IMR-90 (cell line): ENCODE data around the gene TWSG1. TPM values are rescaled to one million over a fixed set of nuclear protein-coding genes. Genes with fewer than 3 reads are reported as not detected.

Experiments used
- ATAC-seq: fragments of 200-7000 bp; cut with Tn5 transposase; 2 replicates; pipeline ENCODE4 v1.9.1; 2020; ENCODE audit warnings: low read depth, mild to moderate bottlenecking, moderate library complexity
- BruUV-seq: library from RNA; stranded (reverse); fragments of 400-500 nt; replicated peaks from 2 replicates; lab custom pipeline; 2021; lab: Mats Ljungman, UMichigan
- CTCF ChIA-PET: fragments of 300-600 bp; formaldehyde crosslinking; extraction: SDS; loops from one replicate; lab custom pipeline; 2021; ENCODE audit warnings: antibody characterized with exemption; lab: Yijun Ruan, JAX
- POLR2A ChIA-PET: fragments of 300-600 bp; sonication (Branson Sonifier 250); formaldehyde crosslinking; loops from one replicate; lab custom pipeline; 2022; ENCODE audit warnings: antibody characterized with exemption; ENCODE audit not compliant: unreplicated experiment; lab: Charles Lee
- DNase-seq: peaks from one replicate; pipeline ENCODE4 v3.0.0; 2013
- H2AFZ ChIP-seq: replicated peaks from 2 replicates; pipeline ENCODE3; 2013; ENCODE audit warnings: low read length, mild to moderate bottlenecking; ENCODE audit not compliant: poor library complexity
- H2AK5ac ChIP-seq: 2 replicates; pipeline ENCODE4 v1.6.1; 2013; ENCODE audit warnings: low read depth, low read length, inconsistent platforms
- H2AK9ac ChIP-seq: replicated peaks from 2 replicates; pipeline ENCODE3; 2013; ENCODE audit warnings: mild to moderate bottlenecking, low read depth, low read length, moderate library complexity; ENCODE audit not compliant: poor library complexity
- H2BK120ac ChIP-seq: 2 replicates; pipeline ENCODE4 v1.6.1; 2013; ENCODE audit warnings: low read depth, low read length, inconsistent platforms
- H2BK15ac ChIP-seq: 3 replicates; pipeline ENCODE4 v1.6.1; 2013; ENCODE audit warnings: low read depth, low read length, inconsistent platforms
- H2BK20ac ChIP-seq: 2 replicates; pipeline ENCODE4 v1.6.1; 2013; ENCODE audit warnings: low read depth, mild to moderate bottlenecking, inconsistent platforms, low read length, moderate library complexity
- H2BK5ac ChIP-seq: 2 replicates; pipeline ENCODE4 v1.6.1; 2013; ENCODE audit warnings: mild to moderate bottlenecking, low read depth, low read length, inconsistent platforms; ENCODE audit not compliant: poor library complexity, severe bottlenecking
- H3K14ac ChIP-seq: replicated peaks from 2 replicates; pipeline ENCODE4 v1.6.1; 2013; ENCODE audit warnings: low read depth, low read length, inconsistent platforms
- H3K18ac ChIP-seq: 2 replicates; pipeline ENCODE4 v1.6.1; 2013; ENCODE audit warnings: low read depth, low read length, control low read depth
- H3K23ac ChIP-seq: 2 replicates; pipeline ENCODE4 v1.6.1; 2013; ENCODE audit warnings: low read depth, low read length, inconsistent platforms
- H3K27ac ChIP-seq: 2 replicates; pipeline ENCODE4 v1.5.1; 2013; ENCODE audit warnings: mild to moderate bottlenecking, control low read depth, low read length; ENCODE audit not compliant: insufficient read depth
- H3K27me3 ChIP-seq: 2 replicates; pipeline ENCODE4 v1.6.1; 2013; ENCODE audit warnings: low read length; ENCODE audit not compliant: control insufficient read depth, insufficient read depth
- H3K36me3 ChIP-seq: 2 replicates; pipeline ENCODE4 v1.6.1; 2013; ENCODE audit warnings: low read length, mixed read lengths; ENCODE audit not compliant: control insufficient read depth, insufficient read depth
- H3K4ac ChIP-seq: 2 replicates; pipeline ENCODE4 v1.6.1; 2013; ENCODE audit warnings: low read depth, low read length, inconsistent platforms
- H3K4me1 ChIP-seq: 2 replicates; pipeline ENCODE4 v1.6.1; 2013; ENCODE audit warnings: low read length, mixed read lengths; ENCODE audit not compliant: control insufficient read depth, insufficient read depth
- H3K4me2 ChIP-seq: 2 replicates; pipeline ENCODE4 v1.6.1; 2013; ENCODE audit warnings: low read depth, mild to moderate bottlenecking, control low read depth, low read length, moderate library complexity
- H3K4me3 ChIP-seq: 2 replicates; pipeline ENCODE4 v1.5.1; 2013; ENCODE audit warnings: low read depth, mild to moderate bottlenecking, control low read depth, low read length, moderate library complexity; ENCODE audit not compliant: insufficient read depth
- H3K56ac ChIP-seq: 2 replicates; pipeline ENCODE4 v1.6.1; 2013; ENCODE audit warnings: low read length, inconsistent platforms; ENCODE audit not compliant: insufficient read depth; ENCODE audit errors: extremely low read depth
- H3K79me1 ChIP-seq, 2 experiments: 2 replicates each; pipeline ENCODE4 v1.6.1; 2013; ENCODE audit warnings: low read length in 2 of 2, inconsistent platforms in 1 of 2, low read depth in 1 of 2
- H3K9ac ChIP-seq: 2 replicates; pipeline ENCODE4 v1.6.1; 2013; ENCODE audit warnings: low read depth, low read length, control low read depth
- H3K9me1 ChIP-seq: 2 replicates; pipeline ENCODE4 v1.6.1; 2013; ENCODE audit warnings: low read length, inconsistent platforms; ENCODE audit not compliant: insufficient read depth
- H3K9me3 ChIP-seq: 2 replicates; pipeline ENCODE4 v1.6.1; 2013; ENCODE audit warnings: low read length; ENCODE audit not compliant: control insufficient read depth, insufficient read depth
- H4K20me1 ChIP-seq: 2 replicates; pipeline ENCODE4 v1.6.1; 2013; ENCODE audit warnings: low read length, inconsistent platforms; ENCODE audit not compliant: insufficient read depth
- H4K5ac ChIP-seq: 2 replicates; pipeline ENCODE4 v1.6.1; 2013; ENCODE audit warnings: mild to moderate bottlenecking, low read depth, low read length, control low read depth
- H4K8ac ChIP-seq, 2 experiments: 2 replicates each; pipeline ENCODE4 v1.6.1; 2013; ENCODE audit warnings: low read depth in 2 of 2, low read length in 2 of 2, control low read depth in 1 of 2, inconsistent platforms in 1 of 2
- H4K91ac ChIP-seq: 2 replicates; pipeline ENCODE4 v1.6.1; 2013; ENCODE audit warnings: low read depth, low read length, inconsistent platforms; ENCODE audit not compliant: insufficient read depth
- BHLHE40 ChIP-seq: fragments of 150-350 bp; IDR thresholded peaks from 2 replicates; pipeline ENCODE4 v1.6.1; 2016; ENCODE audit warnings: mild to moderate bottlenecking, low read depth, low read length
- CEBPB ChIP-seq: IDR thresholded peaks from 2 replicates; pipeline ENCODE4 v1.6.1; 2012; ENCODE audit warnings: low read depth, low read length, improper control_type of control experiment
- CHD1 ChIP-seq: IDR thresholded peaks from 2 replicates; pipeline ENCODE4 v1.6.1; 2012; ENCODE audit warnings: low read depth, low read length, improper control_type of control experiment
- CTCF ChIP-seq: conservative IDR thresholded peaks from 2 replicates; pipeline ENCODE4 v1.5.1; 2012; ENCODE audit warnings: mild to moderate bottlenecking, low read depth, low read length, improper control_type of control experiment
- ELK1 ChIP-seq: fragments of 150-350 bp; IDR thresholded peaks from 2 replicates; pipeline ENCODE4 v1.6.1; 2016; ENCODE audit warnings: low read depth, mild to moderate bottlenecking, low read length, moderate library complexity, borderline replicate concordance
- FOS ChIP-seq: fragments of 150-350 bp; IDR thresholded peaks from 2 replicates; pipeline ENCODE4 v1.6.1; 2016; ENCODE audit warnings: low read depth, low read length
- MAZ ChIP-seq: IDR thresholded peaks from 2 replicates; pipeline ENCODE4 v1.6.1; 2012; ENCODE audit warnings: low read depth, mild to moderate bottlenecking, low read length, improper control_type of control experiment, moderate library complexity, borderline replicate concordance
- MXI1 ChIP-seq: IDR thresholded peaks from 2 replicates; pipeline ENCODE4 v1.6.1; 2012; ENCODE audit warnings: low read depth, mild to moderate bottlenecking, low read length, moderate library complexity, borderline replicate concordance
- NFE2L2 ChIP-seq: fragments of 150-350 bp; IDR thresholded peaks from 2 replicates; pipeline ENCODE4 v1.6.1; 2016; ENCODE audit warnings: low read depth, mild to moderate bottlenecking, low read length
- POLR2A ChIP-seq: IDR thresholded peaks from 2 replicates; pipeline ENCODE4 v1.6.1; 2012; ENCODE audit warnings: mild to moderate bottlenecking, low read depth, low read length
- RAD21 ChIP-seq: IDR thresholded peaks from 2 replicates; pipeline ENCODE4 v1.6.1; 2012; ENCODE audit warnings: low read length, improper control_type of control experiment
- RCOR1 ChIP-seq: IDR thresholded peaks from 2 replicates; pipeline ENCODE4 v1.6.1; 2012; ENCODE audit warnings: mild to moderate bottlenecking, low read length, improper control_type of control experiment; ENCODE audit not compliant: insufficient replicate concordance
- RFX5 ChIP-seq: IDR thresholded peaks from 2 replicates; pipeline ENCODE4 v1.8.0; 2012; ENCODE audit warnings: low read depth, mild to moderate bottlenecking, low read length, moderate library complexity
- SMC3 ChIP-seq: fragments of 150-350 bp; IDR thresholded peaks from 2 replicates; pipeline ENCODE4 v1.6.1; 2016; ENCODE audit warnings: low read depth, mild to moderate bottlenecking, antibody characterized with exemption, low read length, moderate library complexity
- USF2 ChIP-seq: fragments of 150-350 bp; IDR thresholded peaks from 2 replicates; pipeline ENCODE4 v1.6.1; 2017; ENCODE audit warnings: mild to moderate bottlenecking, antibody characterized with exemption, low read length, low read depth
- WGBS, 2 experiments: methylation state at CpG; one replicate each; pipeline versions ENCODE4 v1.1.5 to v1.1.7; 2013; ENCODE audit warnings: missing lambda C conversion rate in 2 of 2; ENCODE audit not compliant: insufficient read length in 1 of 2; ENCODE audit errors: extremely low coverage in 2 of 2; 5-methylcytosine and 5-hydroxymethylcytosine counted together
- dilution Hi-C: fragments of 300-500 bp; cut with HindIII; formaldehyde crosslinking; loops from one replicate; pipeline ENCODE4 v1.14.3; 2018; ENCODE audit warnings: low sequenced_read_pairs; ENCODE audit not compliant: unreplicated experiment
- in situ Hi-C: fragments of 300-500 bp; cut with MboI; formaldehyde crosslinking; loops from 3 replicates; pipeline ENCODE4 v1.14.3; 2019; ENCODE audit warnings: low sequenced_read_pairs, inconsistent platforms, mixed read lengths
- intact Hi-C: fragments of 100-400 bp; cut with micrococcal nuclease; formaldehyde crosslinking; loops from 2 replicates; pipeline ENCODE4 v1.10.0; 2022
- polyA plus RNA-seq, 3 experiments: library from polyadenylated mRNA; depleted of rRNA; stranded (reverse); fragments of >200 nt; gene quantifications; 2 replicates each; pipeline ENCODE4 v1.2.3, GENCODE V29; 2012; ENCODE audit warnings: low replicate concordance in 1 of 3
- total RNA-seq: library from RNA; depleted of rRNA; stranded (reverse); fragments of >200 nt; gene quantifications from 2 replicates; pipeline ENCODE4 v1.2.3, GENCODE V29; 2012

Gene TWSG1
- total and polyA plus RNA-seq, 2 of the 4 experiments (the other 2 are of a cell fraction): 80.4 to 115 TPM

- Histone ChIP-seq H2BK5ac (no peak overlapping the region), H2BK20ac (no peak overlapping the region), H3K4ac (no peak overlapping the region), H2AK5ac (no peak overlapping the region), H3K4me3 (no peak overlapping the region), H2AK9ac (no peak overlapping the region), H3K14ac (no peak overlapping the region), H3K9me1 (no peaks in the 10 kb centered on the region), H3K27me3 (no peaks in the 10 kb centered on the region), H3K9me3 (no peaks in the 10 kb centered on the region; the same call in 1 of the 2 replicates), H2BK15ac (no peak overlapping the region), H2BK120ac (no peak overlapping the region), H4K5ac (no peak overlapping the region), H4K91ac (no peak overlapping the region), H4K20me1 (no peaks in the 10 kb centered on the region), H3K27ac (no peak overlapping the region), H3K4me1 (no peaks in the 10 kb centered on the region), H3K56ac (no peak overlapping the region), H3K4me2 (no peak overlapping the region), H3K79me1 (peaks cover 0 to 2% of the 10 kb centered on the region in 2 experiments; a peak in 1 of 4 replicates), H3K9ac (no peak overlapping the region), H4K8ac (no peak overlapping the region), H3K18ac (no peak overlapping the region), H3K23ac (no peak overlapping the region), H3K36me3 (peaks cover 9% of the 10 kb centered on the region; the same call in 1 of the 2 replicates), H2AFZ (no peak overlapping the region)
- BruUV-seq: no TSS peak
- ATAC-seq (no peak), DNase-seq (no peak)
- in situ Hi-C loops (no loop called here), dilution Hi-C loops (no loop called here), intact Hi-C loops (no loop called here)
- ChIA-PET POLR2A (no interaction called here), CTCF (interaction anchor here (0.6 kb wide), 1 partner anchor 27 kb away, joined by 3 read pairs; no protein-coding TSS in a partner anchor)
- WGBS, 2 experiments: 94% methylated on average over 4 of the region's 6 CpGs; no CpG with 5 or more reads in 1 of the 2 experiments
- TF ChIP-seq ELK1: no peak
- no peak for TF ChIP-seq POLR2A
- no peak for TF ChIP-seq NFE2L2
- TF ChIP-seq SMC3: no peak
- no peak for TF ChIP-seq FOS
- no peak for TF ChIP-seq CEBPB
- TF ChIP-seq MXI1: no peak
- TF ChIP-seq RCOR1: no peak
- TF ChIP-seq CTCF: no peak
- no peak for TF ChIP-seq BHLHE40
- no peak for TF ChIP-seq RAD21
- TF ChIP-seq CHD1: no peak
- TF ChIP-seq MAZ: no peak
- TF ChIP-seq RFX5: no peak
- TF ChIP-seq USF2: no peak
Measured at GRCh38 chr18:9405977-9406376, 71.4 kb downstream of the TWSG1 start.
